ENCODE data around the gene FBLIM1.

FBLIM1 gene

DNA sequence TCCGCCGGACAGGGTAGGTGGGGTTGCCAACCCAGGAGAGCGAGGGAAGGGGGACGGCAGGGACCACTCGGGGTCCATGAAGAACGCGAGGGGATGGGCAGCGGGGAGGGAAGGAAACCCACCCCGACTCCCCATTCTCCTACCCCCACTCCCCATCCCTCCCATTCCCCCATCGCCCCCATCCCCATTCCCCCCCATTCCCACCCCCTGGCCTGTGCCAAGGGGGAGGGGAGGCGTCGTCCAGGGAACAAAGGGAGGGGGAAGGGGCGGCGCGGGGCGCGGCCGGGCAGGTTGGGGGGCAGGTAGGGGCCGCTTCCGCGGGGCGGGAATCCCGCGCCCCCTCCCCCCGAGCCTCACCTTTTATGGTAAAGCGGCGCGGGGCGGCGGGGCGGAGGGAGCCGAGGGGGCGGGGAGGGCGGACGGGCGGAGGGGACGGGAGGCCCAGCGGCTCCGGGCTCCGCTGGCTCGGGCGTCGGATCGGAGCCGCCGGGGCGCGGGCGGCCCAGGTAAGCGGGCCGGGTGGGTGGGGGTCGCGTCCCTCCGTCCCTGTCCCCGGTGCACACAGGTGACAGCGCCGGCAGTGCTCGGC is at the start of gene FBLIM1:
FBLIM1 (plus strand) TSS at position 453 of the 589 bp plus-strand sequence. CDS start 6,189 bp downstream, outside the sequence.
- no peak for DNase-seq

DNA sequence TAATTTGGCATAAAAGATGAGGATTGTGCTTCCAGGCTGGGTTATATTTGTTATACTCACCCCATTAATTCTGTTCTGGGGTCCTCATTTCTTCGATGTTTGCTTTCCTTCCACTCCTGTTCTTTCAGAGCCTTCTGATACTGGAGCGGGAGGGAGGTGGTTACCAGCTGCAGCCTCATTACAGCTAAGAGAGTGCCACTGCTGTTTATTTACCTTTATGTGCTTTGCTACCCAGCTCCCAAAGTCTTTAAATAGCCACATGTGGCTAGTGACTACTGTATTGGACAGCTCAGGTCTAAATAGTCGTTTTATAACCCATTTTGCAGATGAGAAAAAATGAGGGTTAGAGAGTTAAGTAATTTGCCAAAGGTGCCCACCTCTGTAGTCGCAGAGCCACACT is 49.4 kb upstream of the FBLIM1 start:
- no peak for DNase-seq

GRCh38 chr1:15712168-15712567 is 46.4 kb upstream of the FBLIM1 start:
- DNase-seq, result no peak

DNA sequence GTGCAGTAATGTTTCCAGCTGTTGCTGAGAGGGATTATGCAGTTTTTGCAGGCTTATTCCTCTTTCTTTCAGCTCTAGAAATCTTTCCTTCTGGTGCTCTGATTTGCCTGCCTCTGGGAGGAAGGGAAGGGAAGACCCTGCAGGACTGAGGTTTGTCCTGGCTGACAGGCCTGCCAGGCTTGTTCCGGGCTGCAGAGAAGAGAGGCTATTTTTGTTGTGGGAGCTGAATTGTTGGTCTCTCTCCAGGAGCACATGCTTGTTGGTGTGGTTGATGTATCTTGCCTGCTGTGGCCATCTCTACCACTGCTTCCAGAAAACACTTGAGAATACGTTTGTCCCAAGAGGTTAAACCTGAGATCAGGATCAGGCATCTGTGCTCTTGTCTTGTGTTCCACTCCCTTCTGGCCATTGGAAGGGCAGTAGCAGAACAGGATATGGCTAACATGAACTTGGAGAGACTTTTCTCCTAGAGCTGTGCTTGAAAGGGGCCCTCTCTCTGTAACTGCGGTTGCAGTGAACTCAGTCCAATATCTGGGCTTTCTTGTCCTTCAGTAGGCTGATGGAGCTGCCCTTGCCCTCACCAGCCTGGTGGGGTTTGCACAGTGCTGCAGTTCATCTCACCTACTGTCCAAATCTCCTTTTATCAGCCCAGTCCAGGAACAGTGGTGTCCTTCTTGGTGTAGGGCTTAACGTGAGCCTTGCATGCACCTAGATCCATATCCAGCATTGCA is 44.0 kb upstream of the FBLIM1 start:
- peak in 41 of 58 donors; percentile 4 to 72 (median 35) for DNase-seq

- no peak for DNase-seq
Observed at GRCh38 chr1:15717418-15718125, 41.0 kb upstream of the FBLIM1 start.

- DNase-seq, result no peak
Observed at GRCh38 chr1:15718199-15718601, 40.4 kb upstream of the FBLIM1 start.

GRCh38 chr1:15719381-15720120 is 39.0 kb upstream of the FBLIM1 start:
- no peak for DNase-seq

- DNase-seq, result no peak
Observed at GRCh38 chr1:15720861-15721260, 37.7 kb upstream of the FBLIM1 start.

GRCh38 chr1:15722411-15722810 is 36.2 kb upstream of the FBLIM1 start:
- no peak for DNase-seq

DNA sequence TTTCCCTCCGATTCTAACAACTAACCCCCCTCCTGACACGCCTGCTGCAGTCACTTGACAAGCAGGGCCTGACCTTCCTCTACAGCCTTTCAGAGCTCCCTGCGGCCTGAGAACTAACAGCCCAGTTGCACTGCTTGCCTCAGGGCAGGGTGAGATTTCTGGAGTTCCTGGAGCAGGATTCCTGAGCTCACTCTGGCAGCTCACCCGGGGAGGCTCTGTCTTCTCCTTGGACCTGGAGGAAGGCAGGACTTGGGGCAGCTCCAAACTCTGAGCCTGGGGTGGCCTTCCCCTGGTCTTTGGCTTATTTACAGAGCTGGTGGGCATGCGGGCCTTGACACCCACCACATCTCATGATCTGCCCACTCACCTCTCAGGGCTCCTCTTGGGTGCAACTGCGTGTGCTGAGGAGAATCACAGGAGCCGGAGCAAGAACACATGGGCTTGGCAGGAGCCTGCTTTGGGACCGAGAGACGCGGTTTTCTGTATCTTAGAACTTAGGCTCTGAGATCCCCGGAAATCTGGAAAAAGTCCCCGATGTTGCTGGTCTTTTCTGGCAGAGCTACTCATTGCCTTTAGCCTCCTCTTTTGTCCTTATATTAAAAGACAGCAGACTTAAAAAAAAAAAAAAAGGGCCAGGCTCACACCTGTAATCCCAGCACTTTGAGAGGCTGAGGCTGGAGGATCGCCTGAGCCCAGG is 35.6 kb upstream of the FBLIM1 start:
- DNase-seq, result no peak

DNA sequence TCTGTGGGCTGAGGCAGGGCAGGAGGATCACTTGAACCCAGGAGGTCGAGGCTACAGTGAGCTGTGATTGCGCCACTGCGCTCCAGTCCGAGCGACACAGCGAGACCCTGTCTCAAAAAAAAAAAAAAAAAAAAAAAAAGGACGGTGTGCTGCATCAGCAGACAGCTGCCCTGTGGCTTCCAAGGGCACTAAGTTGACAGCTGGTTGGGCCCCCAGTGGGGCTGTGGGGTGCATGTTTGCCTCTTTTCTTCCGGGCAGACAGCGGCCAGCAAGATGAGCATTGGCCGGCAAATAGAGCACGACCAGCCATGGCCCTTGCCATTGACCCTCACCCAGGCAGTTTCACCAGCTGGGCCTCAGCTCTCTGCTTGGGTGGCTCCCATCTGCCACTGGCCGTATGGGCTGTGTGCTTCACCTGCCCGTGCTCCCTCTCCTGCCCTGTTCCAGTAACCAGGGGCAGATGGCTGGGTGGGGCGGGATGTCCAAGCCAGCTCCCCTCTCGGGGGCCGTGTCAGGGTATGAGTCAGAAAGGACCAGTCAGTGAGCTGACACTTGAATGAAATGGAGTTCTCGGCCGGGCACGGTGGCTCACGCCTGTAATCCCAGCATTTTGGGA is 34.9 kb upstream of the FBLIM1 start:
- no peak for DNase-seq

GRCh38 chr1:15724949-15725880 is 33.4 kb upstream of the FBLIM1 start:
- DNase-seq, result no peak

DNA sequence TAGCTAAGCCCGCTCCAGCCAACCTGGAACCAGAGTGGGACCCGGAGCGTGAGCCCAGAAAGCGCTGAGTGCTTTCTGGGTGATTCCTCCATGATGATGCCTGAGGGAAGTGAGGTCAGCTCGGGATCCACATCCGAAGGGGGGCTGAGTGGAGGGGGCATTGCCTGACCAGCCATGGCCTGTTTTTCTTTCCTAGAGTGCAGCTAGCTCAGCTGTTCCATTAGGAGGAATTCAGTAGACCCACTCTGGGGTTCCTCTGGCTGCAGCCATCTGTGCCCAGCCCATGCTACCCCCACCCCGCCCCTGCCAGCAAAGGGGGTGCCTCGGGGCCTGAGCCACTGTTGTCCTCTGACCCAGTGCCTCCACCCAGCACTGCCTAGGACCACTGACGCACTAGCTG is 32.1 kb upstream of the FBLIM1 start:
- no peak for DNase-seq

- no peak for DNase-seq
Observed at GRCh38 chr1:15727021-15727420, 31.6 kb upstream of the FBLIM1 start.

- no peak for DNase-seq
Observed at GRCh38 chr1:15727424-15727823, 31.2 kb upstream of the FBLIM1 start.

GRCh38 chr1:15727866-15728534 is 30.6 kb upstream of the FBLIM1 start:
- no peak for DNase-seq

DNA sequence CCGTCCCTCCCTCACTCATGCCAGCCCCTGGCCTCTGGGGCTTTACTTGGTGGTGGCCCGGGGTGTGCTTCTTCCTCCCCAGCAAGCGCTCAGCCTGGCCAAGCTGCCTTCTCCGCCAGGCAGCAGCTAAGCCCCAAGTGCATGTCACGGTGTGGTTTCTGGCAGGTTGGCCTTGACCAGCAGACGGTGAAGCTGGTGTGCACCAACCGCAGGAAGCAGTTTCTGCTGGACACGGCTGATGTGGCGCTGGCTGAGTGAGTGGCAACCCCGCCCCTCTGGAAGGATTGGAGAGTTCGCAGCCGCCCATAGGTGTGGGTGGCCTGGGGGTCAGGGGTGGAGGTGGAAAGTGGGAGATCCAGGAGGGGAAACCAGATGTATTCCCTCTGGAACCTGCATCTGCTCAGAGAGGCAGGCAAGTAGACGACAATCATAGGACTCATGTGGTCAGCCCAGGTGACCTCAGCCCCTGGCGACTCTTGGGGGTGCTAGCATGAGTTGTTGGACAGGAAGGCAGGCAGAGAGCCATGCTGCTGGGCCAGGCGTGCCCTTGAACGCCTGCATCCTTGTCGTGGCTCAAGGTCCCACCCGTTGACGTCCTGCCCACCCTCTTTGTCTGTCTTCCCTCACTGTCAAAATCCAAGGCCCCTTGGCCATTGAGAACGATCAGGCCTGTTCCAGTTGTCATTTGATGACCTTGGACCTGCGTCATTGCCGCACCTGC is 29.5 kb upstream of the FBLIM1 start:
- DNase-seq, result no peak

GRCh38 chr1:15730423-15730822 is 28.2 kb upstream of the FBLIM1 start:
- DNase-seq, result no peak
